Activated CD4-positive, alpha-beta T cell treated with anti-CD3 and anti-CD28 coated beads, Interleukin-10, Interleukin-2, amounts not matched to agents 100 ng/mL and 50 ng/mL, durations not matched to agents 16 hours and 8 hours (primary cell): ENCODE results near the gene RPUSD1.
"Not testable (repeated sequence)": the region's sequence is repeated elsewhere in the genome, so short reads cannot be mapped to it uniquely, and the experiment has no call there.

Experiments
- DNase-seq: peaks from one replicate; pipeline ENCODE4 v3.0.0-alpha.2; 2020

The RPUSD1 gene

DNA sequence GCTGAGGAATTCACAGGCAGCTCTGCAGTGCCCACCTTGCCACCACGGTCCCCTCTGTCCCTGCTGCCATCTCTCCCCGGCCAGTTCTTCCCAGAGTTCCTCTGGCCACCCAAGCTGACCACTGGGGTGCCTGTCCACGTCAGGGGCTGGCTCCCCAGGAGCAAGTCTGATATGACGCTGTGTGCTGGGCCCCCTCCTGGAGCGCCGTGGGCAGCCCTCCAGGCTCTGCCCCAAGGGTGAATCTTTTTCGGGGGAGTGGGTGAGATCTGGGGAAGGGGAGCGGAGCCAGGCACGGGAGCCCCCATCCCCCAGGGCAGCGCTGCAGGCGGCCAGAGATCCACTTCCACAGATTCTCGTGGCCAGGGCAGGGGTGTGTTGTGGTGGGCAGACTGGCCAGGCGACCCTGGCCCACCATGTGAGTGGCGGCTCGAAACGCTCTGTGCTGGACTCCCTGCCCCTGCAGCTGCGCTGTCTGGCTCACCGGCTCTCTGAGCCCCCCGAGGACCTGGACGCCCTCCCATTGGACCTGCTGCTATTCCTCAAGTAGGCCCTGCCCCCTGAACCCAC, 23.9 kb downstream of the RPUSD1 start:
- DNase-seq = no peak

DNA sequence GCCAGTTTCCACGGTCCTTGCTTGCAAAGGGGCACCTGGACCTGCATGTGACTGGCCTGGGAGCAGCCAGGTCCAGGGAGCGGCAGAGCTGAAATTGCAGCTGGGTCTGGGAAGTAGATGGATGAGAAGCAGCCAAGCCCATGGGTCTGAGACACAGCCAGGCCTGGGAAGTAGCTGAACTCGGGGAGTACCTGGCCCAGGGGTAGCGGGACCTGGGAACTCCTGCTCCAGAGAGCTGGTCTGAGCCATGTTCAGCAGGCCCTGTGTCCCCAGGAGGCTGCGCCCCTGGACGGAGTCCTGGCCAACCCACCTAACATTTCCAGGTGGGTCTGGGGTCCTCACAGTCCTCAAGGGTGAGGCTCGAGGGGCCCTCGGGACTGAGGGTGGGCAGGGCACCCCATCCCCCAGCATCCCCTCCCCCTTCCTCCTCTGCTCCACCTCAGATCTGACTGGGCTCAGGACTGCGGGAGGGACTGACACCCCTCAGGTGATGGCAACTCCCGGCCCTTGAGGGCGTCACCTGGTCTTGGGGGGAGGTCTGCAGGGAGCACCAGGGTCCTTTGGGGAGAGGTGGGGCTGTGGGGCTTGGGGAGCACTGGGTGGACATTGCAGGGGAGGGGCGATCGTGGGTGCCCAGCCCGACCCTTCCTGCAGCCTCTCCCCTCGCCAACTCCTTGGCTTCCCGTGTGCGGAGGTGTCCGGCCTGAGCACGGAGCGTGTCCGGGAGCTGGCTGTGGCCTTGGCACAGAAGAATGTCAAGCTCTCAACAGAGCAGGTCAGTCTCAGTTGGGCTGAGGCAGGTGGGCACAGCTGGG, 24.6 kb downstream of the RPUSD1 start:
- no peak for DNase-seq

DNA sequence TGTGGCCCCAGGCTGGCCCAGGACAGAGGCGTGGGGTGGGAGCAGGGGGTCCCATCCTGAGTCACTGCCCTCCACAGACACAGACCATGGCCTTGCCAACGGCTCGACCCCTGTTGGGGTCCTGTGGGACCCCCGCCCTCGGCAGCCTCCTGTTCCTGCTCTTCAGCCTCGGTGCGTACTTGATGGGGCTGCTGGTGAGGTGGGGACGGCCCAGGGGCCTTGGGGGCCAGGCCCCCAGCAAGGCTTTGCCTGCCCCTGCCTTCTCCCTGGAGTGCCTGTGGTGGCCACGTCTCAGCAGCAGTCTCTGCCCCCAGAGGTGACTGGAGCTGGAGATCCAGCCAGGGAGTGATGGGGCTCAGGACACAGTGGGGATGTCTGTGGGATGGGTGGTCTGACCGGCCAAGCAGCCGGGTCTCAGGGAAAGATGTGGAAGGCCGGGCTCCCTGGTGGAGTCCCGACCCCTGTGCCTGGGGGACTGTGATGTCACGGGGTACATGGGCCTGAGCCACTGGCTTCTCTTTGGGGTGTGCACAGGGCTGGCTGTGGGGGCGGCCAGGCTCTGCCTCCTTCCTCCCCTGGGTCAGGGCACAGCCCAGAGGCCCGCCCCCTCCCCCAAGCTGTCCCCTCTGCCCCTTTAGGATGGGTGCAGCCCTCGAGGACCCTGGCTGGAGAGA, 25.4 kb downstream of the RPUSD1 start:
- no peak for DNase-seq

DNA sequence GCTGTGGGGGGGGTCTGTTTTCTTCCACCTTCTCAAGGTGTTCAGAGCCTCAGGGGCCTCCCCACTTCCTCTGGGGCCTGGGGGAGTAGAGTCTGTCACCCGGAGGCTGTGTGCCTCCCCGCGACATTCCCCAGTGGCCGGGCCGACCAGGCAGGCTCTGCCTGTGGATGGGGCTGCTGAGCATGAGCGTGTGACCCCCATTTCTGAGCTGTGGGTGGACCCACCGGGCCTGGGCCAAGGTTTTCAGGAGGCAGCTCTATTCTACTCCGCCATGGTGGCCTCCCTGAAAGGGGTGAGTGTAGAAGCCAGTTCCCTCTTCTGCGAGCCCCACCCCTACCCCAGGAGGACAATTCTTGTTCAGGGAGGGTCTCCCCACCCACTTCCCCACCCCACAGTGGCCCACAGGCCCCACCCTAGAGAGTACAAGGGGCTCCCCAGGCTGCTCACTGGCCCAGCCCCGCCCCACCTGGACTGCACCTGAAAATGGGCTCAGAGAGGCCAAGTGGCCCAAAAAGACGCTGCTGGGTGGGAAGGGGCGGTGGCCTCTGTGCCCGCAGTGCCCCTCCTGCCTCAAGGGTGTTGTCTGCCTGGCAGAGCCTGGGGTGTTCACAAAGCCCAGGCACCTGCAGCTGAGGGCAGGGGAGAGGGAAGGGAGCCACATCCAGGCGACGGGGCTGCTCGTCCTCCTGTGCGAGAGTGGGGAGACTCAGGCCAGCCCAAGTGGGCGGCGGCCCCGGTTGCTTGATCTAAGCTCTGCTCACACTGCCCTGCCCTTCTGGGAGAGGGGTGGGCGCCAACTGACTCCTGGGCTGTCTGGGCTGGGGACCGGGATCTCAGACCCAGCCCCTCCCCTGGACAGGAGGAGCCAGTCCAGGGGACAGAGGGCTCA, 26.3 kb downstream of the RPUSD1 start:
- no peak for DNase-seq

DNA sequence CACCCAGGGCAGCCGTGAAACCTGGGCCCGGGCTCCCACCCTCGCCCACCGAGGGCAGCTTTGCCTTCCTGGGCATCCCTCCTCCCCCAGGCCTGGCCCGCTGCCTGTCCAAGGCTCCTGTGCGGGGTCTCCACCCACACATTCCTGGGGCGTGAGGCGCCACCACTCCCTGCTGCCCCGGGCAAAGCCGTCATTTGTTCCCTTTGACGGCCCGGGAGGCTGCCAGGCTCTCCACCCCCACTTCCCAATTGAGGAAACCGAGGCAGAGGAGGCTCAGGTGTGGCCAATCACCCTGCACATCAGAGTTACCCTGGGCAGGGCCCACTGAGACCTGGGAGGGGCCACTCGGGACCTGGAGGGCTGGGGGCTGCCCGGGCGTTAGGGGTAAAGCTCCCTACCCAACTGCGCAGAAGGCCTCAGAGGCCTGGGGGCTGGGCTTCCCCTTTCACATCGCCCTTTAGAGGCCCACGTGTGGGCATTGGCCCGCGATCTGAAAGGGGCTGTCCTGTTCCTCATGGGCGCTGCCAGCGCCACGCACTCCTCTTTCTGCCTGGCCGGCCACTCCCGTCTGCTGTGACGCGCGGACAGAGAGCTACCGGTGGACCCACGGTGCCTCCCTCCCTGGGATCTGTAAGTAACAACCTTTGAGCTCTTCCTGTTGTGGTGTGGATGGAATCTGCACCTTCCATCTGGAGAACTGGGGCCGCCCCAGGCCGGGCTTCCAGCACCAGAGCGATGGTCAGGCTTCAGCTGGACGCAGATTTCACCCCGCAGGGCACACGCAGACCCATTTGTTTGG, 27.4 kb downstream of the RPUSD1 start, which contains the start of gene MSLN:
Gene MSLN (plus strand): TSS at position 190 of the 799 bp plus-strand sequence. CDS start 1,947 bp downstream, outside the sequence.
- no peak for DNase-seq

DNA sequence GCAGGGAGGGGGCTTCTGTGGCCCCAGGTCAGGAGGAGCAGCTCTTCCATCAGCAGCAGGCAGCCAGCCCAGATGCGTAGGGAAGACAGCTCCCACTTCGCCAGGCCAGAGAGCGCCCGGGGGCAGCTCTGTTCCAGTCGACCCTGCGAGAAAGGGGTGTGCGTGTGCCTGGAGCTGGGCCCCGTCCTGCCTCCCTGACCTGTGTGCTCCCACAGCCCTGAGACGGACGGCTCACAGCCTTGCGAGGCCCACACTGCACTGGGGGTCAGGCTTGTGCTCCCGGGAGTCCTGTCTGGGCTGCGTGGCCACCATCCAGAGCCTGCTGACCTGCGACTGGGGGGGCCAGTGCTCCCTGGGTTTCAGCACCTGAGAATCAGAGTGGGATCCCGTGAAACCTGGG, 28.1 kb downstream of the RPUSD1 start:
- DNase-seq = no peak

DNA sequence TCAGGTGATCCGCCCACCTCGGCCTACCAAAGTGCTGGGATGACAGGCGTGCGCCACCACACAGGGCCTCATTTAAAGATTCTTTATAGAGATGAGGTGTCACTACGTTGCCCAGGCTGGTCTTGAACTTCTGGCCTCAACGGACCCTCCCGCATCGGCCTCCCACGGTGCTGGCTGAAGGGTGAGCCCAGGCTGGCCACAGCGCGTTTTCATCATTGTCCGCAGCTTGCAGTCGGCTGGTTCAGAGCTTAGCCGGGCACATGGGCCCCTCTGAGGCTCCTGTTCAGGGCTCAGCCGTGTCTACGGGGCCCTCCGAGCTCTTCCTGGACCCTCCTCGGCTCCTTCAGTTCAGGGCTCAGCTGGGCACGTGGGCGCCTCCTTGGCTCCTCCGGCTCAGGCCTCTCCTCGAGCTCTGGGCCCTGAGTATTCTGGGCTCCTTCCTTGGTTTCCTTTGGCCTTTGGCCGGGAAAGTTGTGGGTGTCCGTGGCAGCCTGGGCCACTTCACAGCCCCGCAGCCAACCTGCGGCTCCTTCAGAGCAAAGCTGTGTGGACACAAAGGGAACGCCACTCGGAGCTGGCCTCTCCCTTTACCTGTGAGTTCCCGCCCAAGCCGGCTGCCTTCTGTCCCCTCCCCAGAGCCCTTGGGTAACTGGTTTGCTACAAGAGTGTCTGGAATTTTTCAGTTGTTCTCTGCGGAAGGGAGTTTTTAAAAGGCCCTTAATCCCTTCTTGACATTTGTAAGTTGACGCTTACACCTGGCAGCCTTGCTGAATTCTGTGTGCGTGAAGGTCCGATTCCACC, 28.9 kb downstream of the RPUSD1 start:
- no peak for DNase-seq

DNA sequence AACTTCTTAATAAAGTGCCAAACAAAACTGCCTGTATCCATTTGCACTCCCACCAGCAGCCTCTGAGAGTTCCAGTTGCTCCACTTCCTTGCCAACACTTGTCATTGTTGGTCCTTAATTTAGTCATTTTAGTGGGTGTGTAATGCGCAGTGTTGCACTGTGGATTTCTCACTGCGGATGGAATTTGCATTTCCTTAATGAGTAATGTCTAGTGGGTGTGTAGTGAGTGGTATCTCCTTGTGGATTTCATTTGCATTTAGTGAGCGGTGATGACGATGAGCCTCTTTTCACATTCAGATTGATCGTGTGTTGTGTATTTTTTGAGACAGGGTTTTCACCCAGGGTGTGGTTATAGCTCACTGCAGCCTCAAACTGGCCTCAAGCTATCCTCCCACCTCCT, 31.8 kb downstream of the RPUSD1 start:
- no peak for DNase-seq

DNA sequence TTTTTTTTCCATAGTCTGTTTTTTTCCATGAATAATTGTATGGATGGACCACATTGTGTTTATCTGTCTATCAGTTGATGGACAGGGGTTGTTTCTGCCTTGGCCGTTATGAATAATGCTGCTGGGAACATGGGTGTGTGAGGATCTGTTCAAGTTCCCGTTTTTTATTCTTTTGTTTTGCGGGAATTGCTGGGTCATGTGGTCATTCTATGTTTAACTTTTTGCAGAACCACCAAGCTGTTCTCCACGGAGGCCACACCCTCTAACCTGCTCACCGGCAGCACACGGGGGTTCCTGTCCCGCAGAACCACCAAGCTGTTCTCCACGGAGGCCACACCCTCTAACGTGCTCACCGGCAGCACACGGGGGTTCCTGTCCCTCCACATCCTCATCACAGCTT, 33.5 kb downstream of the RPUSD1 start:
- DNase-seq = no peak

DNA sequence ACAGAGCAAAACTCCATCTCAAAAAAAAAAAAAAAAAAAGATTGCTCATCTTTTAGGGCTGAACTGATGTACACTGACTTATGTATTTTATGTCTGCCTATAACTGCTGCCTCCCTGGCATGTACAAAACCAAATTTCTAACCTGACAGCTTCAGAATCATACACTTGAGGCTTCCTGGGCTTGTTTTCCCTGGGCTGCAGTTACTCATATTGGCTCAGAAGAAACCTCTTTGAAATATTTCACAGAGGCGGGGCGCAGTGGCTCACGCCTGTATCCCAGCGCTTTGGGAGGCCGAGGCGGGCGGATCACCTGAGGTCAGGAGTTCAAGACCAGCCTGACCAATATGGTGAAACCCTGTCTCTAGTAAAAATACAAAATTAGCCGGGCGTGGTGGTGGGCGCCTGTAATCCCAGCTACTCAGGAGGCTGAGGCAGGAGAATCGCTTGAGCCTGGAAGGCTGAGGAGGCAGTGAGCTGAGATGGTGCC, 34.0 kb downstream of the RPUSD1 start:
- DNase-seq = not testable (repeated sequence)

DNA sequence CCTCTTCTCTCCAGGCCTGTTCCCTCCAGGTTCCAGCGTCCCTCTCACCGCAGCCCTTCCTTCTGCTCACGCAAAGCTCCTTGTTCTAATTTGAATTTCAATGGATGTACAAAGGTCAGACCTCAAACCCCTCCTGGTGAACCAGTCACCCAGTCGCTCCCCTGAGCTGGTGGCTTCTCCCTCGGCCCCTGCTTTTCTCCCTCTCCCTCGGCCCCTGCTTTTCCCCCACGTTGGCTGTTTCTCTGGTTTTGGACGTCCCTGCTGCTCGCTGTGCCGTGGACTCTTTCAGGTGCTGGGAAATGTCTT, 36.2 kb downstream of the RPUSD1 start:
- DNase-seq = no peak

DNA sequence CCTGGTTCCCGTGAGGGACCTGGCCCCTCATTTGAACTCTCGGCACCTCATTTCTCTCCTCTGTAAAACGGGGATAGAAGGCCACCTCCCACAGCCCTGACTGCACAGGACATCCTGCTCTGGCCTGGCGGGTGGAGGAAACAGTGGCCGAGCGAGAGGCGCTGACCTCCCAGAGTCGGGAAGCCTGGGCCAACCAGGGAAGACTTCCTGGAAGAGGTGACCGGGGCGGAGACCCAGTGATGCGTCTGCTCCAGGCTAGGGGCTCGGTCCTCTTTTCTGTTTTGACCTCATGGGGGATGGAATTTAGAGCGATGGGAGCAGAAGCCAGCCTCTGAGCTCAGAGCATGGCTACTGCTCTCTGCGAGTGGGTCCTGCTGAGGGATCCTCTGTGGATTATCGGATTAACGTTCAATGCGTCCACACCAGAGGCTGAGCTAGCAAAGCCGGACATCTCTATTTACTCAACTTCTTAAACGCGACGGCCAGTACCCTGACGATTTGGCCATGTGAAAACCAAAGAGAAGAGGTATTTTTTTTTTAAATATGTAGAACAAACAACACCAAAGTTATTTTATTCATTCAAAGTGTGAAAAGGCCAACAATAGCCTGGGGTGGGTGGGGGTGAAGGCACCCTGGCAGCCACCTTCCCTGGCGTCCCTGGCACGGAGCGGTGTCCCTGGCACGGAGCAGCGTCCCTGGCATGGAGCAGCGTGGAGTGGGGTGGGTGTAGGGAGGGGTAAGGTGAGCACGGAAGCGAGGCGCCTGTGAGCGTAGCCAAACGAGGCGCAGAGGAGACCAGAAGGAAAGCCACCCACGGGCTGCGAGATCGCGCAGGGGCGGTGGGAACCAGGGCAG, 36.8 kb downstream of the RPUSD1 start:
- no peak for DNase-seq

DNA sequence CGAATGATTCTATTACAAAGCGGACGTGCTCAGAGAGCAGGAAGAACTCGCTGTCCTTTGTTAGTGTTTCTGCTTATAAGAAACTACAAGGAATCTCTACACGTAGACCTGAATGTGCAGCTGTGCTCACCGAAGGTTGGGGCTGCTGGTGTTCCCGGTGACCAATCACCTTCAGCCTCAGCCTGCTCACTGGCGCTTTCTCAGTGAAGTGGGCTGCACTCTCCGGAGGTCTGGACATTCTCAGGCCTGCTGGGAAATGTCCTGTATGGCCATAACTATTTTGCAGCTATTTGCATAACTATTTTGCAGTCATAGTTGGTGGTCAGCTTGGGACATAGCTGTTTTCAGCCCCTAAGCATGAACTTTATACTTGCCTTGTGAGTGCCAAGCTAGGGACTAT, 37.7 kb downstream of the RPUSD1 start:
- no peak for DNase-seq

DNA sequence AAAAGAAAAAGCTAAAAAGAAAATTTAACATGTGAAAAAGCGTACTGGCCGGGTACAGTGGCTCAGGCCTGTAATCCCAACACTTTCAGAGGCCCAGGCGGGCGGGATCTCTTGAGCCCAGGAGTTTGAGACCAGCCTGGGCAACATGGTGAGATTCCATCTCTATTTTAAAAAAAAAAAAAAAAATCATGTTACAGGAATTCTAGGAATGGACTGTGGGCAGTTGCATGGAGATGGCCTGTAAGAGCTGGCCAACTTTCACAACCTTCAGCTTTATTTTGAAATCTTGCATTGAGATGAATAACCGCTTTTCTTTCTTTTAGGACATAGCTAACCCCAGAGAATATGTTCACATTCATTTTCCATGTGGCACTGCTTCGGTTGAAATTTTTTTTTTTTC, 39.2 kb downstream of the RPUSD1 start:
- DNase-seq = no peak

DNA sequence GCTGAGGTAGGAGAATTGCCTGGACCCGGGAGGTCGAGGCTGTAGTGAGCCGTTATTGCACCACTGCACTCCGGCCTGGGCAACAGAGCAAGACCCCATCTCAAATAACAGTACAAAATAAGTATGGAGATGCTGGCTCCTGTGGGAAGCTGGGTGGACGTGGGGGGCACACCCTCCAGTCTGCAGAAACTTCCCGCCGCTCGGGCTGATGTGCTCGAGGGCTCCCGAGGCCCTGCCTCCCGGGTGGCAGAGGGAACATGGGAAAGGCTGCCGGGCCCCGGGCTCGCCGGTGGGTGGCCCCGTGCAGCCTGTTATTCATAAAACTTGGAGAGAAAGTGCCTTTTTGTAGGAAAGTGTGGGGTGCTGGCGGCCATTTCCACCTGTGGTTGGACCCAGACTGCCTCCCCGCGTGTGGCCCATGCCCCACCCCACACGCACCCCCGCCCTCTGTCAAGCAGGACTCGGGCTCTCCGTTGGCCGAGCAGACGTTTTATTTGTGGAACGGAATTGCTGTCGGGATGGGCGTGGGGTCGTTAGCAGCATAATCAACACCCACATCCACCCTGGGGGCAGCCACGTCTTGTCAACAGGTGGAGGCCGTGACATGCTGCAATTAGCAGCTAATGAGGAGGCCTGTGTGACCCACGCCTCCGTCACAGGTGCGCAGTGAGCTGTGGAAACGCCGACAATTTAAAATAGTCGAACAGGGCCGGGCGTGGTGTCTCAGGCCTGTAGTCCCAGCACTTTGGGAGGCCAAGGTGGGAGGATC, 40.0 kb downstream of the RPUSD1 start:
- DNase-seq = no peak

DNA sequence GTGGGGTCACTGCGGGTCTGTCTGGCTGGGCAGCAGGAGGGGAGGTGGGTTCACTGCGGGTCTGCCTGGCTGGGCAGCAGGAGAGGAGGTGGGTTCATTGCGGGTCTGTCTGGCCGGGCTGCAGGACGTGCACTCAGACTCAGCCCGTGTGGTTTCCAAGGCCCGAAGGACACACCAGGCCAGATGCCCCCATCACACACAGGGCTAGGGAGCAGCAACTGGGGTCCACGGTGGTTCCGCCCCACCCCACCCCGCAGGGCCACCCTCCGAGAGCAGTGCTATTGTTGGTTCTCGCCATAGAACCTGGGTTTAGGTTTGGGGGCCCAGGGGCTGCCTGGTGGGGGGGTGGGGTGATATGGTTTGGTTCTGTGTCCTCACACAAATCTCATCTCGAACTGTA, 41.5 kb downstream of the RPUSD1 start:
- no peak for DNase-seq

DNA sequence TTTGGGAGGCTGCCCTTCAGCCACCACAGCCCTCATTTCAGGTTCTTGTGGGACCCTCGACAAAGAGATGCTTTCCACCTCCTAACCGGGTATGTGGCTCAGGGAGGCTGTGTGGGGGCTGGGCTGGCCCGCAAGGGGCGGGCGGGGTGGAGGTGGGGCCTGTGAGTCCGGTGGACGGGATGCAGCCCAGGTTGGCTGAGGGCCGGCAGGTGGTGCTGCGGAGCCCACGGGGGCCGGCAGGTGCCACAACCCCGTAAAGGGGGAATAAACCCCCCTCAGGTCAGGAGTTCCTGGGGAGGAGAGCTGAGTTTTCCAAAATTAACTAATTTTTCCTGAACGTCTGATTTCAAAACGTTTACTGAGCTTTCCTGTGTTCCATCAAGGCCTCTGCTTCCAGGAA, 42.4 kb downstream of the RPUSD1 start:
- peak; percentile 50 for DNase-seq

DNA sequence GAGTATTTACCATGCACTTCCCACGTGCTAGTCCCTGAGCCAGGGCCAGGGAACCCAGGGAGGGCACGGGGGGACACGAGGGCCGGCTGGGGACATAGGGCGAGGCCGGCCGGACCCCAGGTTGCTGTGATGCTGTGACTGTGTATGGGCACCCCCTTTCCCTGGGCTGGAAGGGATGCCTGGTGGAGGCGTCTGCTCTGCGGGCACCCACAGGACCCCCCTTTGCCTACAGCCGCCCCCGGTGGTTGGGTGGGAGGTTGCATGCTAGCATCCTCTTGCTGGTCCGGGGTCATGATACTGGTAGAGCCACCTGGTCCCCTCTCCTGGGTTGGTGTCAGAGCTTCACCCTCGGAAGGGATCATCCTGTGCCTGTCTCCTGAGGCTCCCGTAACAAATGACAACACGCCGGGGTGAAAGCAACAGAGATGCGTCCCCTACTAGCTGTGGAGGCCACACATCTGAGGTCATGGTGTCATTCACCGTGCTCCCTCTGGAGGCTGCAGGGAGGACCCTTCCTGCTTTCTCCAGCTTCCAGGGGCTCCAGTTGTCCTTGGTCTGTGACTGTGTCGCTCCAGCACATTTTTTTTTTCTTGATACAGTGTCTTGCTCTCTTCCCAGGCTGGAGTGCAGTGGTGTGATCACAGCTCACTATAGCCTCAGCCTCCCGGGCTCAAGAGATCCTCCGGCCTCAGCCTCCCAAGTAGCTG, 44.2 kb downstream of the RPUSD1 start:
- DNase-seq = no peak

DNA sequence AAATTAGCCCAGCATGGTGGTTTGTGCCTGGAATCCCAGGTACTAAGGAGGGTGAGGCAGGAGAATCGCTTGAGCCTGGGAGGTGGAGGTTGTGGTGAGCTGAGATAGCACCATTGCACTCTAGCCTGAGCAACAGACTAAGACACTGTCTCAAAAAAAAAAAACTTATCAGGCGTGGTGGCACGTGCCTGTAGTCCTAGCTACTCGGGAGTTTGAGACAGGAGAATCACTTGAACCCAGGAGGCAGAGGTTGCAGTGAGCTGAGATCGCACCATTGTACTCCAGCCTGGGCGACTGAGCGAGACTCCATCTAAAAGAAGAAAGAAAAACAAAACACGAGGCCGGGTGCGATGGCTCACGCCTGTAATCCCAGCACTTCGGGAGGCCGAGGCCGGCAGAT, 45.3 kb downstream of the RPUSD1 start:
- DNase-seq = not testable (repeated sequence)
